BLaER1 (cell line): ENCODE measurements around the gene BNC2.
"Not testable (repeated sequence)": the region's sequence is repeated elsewhere in the genome, so short reads cannot be mapped to it uniquely, and the experiment has no call there.

Experiments used
- H3K27ac ChIP-seq: shearing (Covaris generic); formaldehyde crosslinking; 2 replicates; pipeline ENCODE4 v1.8.1; 2022
- H3K27me3 ChIP-seq: shearing (Covaris generic); formaldehyde crosslinking; 2 replicates; pipeline ENCODE4 v1.8.1; 2022
- H3K36me3 ChIP-seq: shearing (Covaris generic); formaldehyde crosslinking; 2 replicates; pipeline ENCODE4 v1.8.1; 2022
- H3K4me1 ChIP-seq: shearing (Covaris generic); formaldehyde crosslinking; 2 replicates; pipeline ENCODE4 v1.8.1; 2022
- H3K4me2 ChIP-seq: shearing (Covaris generic); formaldehyde crosslinking; 2 replicates; pipeline ENCODE4 v1.8.1; 2022
- H3K4me3 ChIP-seq: shearing (Covaris generic); formaldehyde crosslinking; 2 replicates; pipeline ENCODE4 v1.8.1; 2022
- H3K9ac ChIP-seq: shearing (Covaris generic); formaldehyde crosslinking; 2 replicates; pipeline ENCODE4 v1.8.1; 2022
- H3K9me3 ChIP-seq: shearing (Covaris generic); formaldehyde crosslinking; 2 replicates; pipeline ENCODE4 v1.8.1; 2022
- H4K20me1 ChIP-seq: shearing (Covaris generic); formaldehyde crosslinking; 2 replicates; pipeline ENCODE4 v1.8.1; 2022
- Cebpa-rat ChIP-seq: shearing (Covaris generic); IDR thresholded peaks from 2 replicates; pipeline ENCODE4 v1.8.1; 2022

The BNC2 gene

DNA sequence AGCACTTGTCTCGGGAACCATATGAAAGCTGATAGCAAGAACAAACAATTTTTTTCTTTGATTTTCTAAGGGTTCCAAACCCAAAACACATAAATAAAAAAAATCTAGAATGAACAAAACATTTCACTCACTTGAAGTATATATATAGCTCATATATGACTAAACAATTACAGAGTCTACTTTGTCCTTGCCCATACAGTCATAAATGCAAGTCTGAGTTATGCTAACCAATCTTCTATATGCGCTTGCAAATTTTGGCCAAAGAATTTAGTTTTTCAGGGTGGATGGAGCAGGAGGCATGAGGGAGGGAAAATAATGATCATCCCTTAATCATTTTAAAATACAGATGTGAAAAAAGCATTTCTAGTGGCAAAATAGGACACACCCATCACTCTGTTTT, 370.1 kb downstream of the BNC2 start:
- H3K9ac ChIP-seq, result no peak overlapping the region
- peaks cover 5% of the 10 kb centered on the region; the same call in 1 of the 2 replicates for H3K4me1 ChIP-seq
- H3K4me3 ChIP-seq, result no peak overlapping the region
- TF ChIP-seq Cebpa-rat, result no peak
- no peak overlapping the region for H3K27ac ChIP-seq
- H3K36me3 ChIP-seq, result peaks cover 9% of the 10 kb centered on the region; the same call in 1 of the 2 replicates
- no peaks in the 10 kb centered on the region for H3K27me3 ChIP-seq
- no peaks in the 10 kb centered on the region for H4K20me1 ChIP-seq
- H3K4me2 ChIP-seq, result no peak overlapping the region
- no peaks in the 10 kb centered on the region for H3K9me3 ChIP-seq

DNA sequence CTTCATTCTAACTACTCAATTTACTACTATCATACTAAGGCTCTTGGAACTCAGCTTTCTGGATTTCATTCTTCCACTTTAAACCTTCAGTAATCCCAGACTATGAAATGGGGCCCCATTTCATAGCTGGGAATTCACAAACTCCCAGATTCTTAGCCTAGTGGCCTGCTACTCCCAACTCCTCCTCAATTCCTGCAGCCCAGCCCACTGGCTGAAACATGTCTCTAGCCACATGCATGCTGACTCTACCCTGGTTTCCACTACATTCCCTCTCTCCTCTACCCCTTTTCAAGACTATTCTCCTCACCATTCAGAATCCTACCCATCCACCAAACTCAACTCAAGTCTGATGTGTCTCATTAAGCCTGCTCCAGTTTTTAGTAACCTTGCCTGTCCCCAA, 370.6 kb downstream of the BNC2 start:
- Histone ChIP-seq H3K4me1 (peaks cover 5% of the 10 kb centered on the region; the same call in 1 of the 2 replicates), H3K9ac (no peak overlapping the region), H3K4me3 (no peak overlapping the region), H3K4me2 (no peak overlapping the region), H3K27me3 (no peaks in the 10 kb centered on the region), H3K36me3 (peaks cover 14% of the 10 kb centered on the region; the same call in 1 of the 2 replicates), H3K27ac (no peak overlapping the region), H3K9me3 (no peaks in the 10 kb centered on the region), H4K20me1 (no peaks in the 10 kb centered on the region)
- no peak for TF ChIP-seq Cebpa-rat

DNA sequence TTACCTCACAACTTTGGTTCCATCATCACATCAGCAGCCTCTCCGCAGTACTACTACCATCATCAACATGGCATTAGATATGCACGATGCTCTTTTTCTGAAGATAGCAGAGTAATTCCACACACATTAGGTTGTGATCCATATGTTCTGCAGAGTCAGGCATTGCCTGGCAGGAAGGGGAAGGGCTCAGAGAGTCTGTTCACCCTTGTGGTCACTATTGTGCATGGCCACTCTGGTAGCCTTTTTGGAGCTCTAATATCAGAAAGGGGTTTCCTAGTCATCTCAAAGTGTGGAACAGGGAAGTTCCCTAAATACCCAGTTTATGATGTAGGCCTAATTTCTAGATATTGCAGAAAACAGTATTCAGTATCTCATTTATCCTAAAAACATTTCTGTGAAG, 373.6 kb downstream of the BNC2 start:
- H3K36me3 ChIP-seq, result peaks cover 14% of the 10 kb centered on the region; the same call in 1 of the 2 replicates
- no peak overlapping the region for H3K4me3 ChIP-seq
- H3K4me1 ChIP-seq, result no peaks in the 10 kb centered on the region
- H3K27me3 ChIP-seq, result no peaks in the 10 kb centered on the region
- H3K4me2 ChIP-seq, result no peak overlapping the region
- H3K9ac ChIP-seq, result no peak overlapping the region
- no peak for TF ChIP-seq Cebpa-rat
- no peaks in the 10 kb centered on the region for H4K20me1 ChIP-seq
- no peaks in the 10 kb centered on the region for H3K9me3 ChIP-seq
- no peak overlapping the region for H3K27ac ChIP-seq

DNA sequence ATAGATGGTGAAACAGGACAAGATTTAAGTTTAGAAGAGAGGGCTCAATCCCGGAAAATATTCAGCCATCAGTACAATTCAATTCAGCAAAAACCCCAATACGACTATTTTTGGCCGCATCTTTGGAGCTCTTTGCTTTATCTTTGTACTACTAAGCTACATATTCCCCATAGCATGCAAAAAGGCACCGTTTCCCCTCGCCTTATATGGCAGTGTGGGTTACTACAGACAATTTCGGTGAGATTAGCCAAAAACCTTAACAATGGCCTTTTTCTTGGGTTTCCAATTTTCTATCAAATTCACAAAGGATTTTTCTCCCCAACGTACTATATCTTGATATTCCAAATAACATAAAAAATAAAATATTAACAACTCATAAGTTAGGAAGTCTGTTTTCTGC, 382.6 kb downstream of the BNC2 start:
- Histone ChIP-seq H3K4me2 (no peak overlapping the region), H3K9me3 (peaks cover 4% of the 10 kb centered on the region; the same call in 1 of the 2 replicates), H3K27ac (no peak overlapping the region), H3K27me3 (no peaks in the 10 kb centered on the region), H3K36me3 (peaks cover 14% of the 10 kb centered on the region; the same call in 1 of the 2 replicates), H4K20me1 (no peaks in the 10 kb centered on the region), H3K4me1 (no peaks in the 10 kb centered on the region), H3K9ac (no peak overlapping the region), H3K4me3 (no peak overlapping the region)
- TF ChIP-seq Cebpa-rat, result no peak

DNA sequence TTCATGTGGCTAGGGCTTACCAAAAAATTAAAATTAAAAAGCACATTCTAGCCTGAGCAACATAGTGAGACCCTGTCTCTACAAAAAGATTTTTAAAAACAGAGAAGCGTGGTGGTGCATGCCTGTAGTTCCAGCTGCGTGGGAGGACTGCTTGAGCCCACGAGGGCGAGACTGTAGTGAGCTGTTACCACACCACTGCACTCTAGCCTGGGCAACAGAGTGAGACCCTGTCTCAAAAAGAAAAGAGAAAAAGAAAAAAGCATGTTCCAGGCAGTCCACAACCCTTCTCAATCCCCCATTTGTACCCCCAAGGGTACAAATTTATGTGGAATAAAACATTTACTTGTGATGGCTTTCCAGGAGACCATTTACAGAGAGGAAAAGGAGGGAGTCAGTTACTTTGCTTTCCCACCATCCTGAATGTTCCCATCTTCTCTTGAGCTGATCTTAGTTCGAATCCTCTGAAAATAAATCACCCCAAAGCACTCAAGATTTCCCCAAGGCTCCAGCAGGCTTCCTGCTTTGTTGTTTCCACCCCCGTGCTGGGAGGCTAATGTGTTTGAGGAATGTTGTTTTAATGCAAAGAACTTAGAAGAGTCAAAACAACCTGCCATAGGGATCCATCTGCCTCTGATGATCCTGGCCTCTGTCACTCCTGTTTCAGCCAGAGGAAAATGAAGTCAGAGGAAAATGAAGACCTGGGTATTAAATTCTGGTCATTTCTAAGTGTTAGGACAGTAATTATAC, 384.7 kb downstream of the BNC2 start:
- H3K4me2 ChIP-seq, result no peak overlapping the region
- no peak overlapping the region for H3K27ac ChIP-seq
- no peak overlapping the region for H3K9ac ChIP-seq
- H3K4me1 ChIP-seq, result no peaks in the 10 kb centered on the region
- no peaks in the 10 kb centered on the region for H4K20me1 ChIP-seq
- peaks cover 12% of the 10 kb centered on the region; the same call in 1 of the 2 replicates for H3K36me3 ChIP-seq
- no peak for TF ChIP-seq Cebpa-rat
- no peak overlapping the region for H3K4me3 ChIP-seq
- peaks cover 4% of the 10 kb centered on the region; the same call in 1 of the 2 replicates for H3K9me3 ChIP-seq
- no peaks in the 10 kb centered on the region for H3K27me3 ChIP-seq

DNA sequence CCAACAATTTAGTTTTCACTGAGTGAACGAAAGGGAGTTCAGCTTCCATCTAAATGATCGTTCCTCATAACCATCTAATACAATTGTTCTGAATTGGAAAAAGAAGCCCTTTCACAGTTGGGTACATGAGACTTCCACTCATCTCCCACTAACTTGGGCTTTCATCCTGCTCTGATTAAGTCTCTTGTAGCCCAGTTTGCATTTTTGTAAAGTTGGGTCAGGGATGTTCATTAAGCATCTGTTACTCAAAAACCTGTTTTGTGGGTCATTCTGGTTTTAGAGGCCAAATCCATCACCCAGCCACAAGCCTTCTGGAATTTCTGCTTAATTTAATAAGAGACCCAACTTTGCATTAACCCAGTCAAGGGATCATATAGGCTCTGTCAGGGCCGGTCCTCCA, 385.3 kb downstream of the BNC2 start:
- Histone ChIP-seq H3K4me2 (no peak overlapping the region), H3K27me3 (no peaks in the 10 kb centered on the region), H3K36me3 (peaks cover 15% of the 10 kb centered on the region), H3K9me3 (peaks cover 2% of the 10 kb centered on the region; the same call in 1 of the 2 replicates), H4K20me1 (no peaks in the 10 kb centered on the region), H3K9ac (no peak overlapping the region), H3K4me3 (no peak overlapping the region), H3K4me1 (no peaks in the 10 kb centered on the region), H3K27ac (no peak overlapping the region)
- no peak for TF ChIP-seq Cebpa-rat

DNA sequence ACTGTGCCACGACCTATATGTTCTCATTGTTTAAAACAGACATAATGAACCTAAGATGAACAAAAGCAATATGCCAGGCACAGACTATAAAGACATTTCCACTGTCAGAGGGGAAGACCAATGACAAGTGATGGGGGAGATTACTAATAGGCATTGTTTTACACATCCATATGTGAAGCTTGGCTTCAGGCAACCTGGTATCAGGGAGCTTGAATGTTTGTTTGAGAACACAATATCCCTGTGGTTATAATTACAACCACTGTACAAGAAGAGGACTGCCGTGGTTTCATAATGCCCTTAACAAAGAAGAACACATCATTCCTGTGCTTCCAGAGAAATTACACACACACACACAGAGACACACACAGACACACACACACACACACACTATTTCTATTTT, 385.7 kb downstream of the BNC2 start:
- Histone ChIP-seq H3K27ac (no peak overlapping the region), H3K9me3 (no peaks in the 10 kb centered on the region), H3K4me2 (no peak overlapping the region), H3K36me3 (peaks cover 15% of the 10 kb centered on the region), H3K9ac (no peak overlapping the region), H4K20me1 (no peaks in the 10 kb centered on the region), H3K4me3 (no peak overlapping the region), H3K4me1 (no peaks in the 10 kb centered on the region), H3K27me3 (no peaks in the 10 kb centered on the region)
- no peak for TF ChIP-seq Cebpa-rat

DNA sequence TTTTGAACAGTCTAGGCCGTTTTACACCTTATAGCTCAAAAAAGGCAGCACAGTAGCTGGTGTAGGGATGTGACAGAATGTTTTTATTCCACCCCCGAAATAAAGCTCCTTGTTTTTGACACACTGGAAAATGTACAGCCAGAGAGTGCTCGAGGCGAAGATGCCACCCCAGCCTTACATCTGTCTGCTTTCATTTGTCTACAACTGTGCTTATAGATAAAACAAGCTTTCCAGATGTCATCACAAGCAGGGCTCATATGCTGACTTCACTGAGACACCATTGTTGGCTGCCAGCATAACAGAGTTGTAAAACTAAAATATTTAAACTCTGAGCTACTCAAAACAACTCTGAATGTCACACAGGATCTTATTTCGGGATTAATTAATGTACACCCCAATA, 386.3 kb downstream of the BNC2 start:
- no peak overlapping the region for H3K27ac ChIP-seq
- no peak for TF ChIP-seq Cebpa-rat
- H3K4me3 ChIP-seq, result no peak overlapping the region
- H3K9me3 ChIP-seq, result no peaks in the 10 kb centered on the region
- H3K27me3 ChIP-seq, result no peaks in the 10 kb centered on the region
- H3K4me1 ChIP-seq, result no peaks in the 10 kb centered on the region
- H3K9ac ChIP-seq, result no peak overlapping the region
- H4K20me1 ChIP-seq, result no peaks in the 10 kb centered on the region
- H3K4me2 ChIP-seq, result no peak overlapping the region
- peaks cover 15% of the 10 kb centered on the region for H3K36me3 ChIP-seq

DNA sequence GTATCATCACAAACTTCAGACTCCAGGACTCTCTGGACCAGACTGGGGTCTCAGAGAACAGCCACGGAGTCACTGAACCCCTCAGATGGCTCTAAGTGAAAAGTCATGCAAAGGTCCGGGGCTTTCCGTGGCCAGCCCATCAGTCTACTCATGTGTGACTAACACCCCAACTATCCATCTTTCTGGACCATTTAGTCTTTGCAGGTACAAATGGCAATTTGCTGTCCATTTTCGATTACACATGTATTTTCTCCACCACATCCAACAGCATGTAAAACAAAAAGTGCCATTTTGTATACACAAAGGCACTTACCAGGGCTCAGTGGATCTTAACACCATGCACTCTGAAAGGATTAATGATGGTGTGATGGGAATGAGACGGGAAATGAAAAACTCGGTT, 387.7 kb downstream of the BNC2 start:
- Histone ChIP-seq H3K9me3 (no peaks in the 10 kb centered on the region), H3K27ac (no peak overlapping the region), H4K20me1 (no peaks in the 10 kb centered on the region), H3K4me2 (no peak overlapping the region), H3K9ac (no peak overlapping the region), H3K4me1 (no peaks in the 10 kb centered on the region), H3K4me3 (no peak overlapping the region), H3K36me3 (peaks cover 20% of the 10 kb centered on the region), H3K27me3 (no peaks in the 10 kb centered on the region)
- TF ChIP-seq Cebpa-rat, result no peak

DNA sequence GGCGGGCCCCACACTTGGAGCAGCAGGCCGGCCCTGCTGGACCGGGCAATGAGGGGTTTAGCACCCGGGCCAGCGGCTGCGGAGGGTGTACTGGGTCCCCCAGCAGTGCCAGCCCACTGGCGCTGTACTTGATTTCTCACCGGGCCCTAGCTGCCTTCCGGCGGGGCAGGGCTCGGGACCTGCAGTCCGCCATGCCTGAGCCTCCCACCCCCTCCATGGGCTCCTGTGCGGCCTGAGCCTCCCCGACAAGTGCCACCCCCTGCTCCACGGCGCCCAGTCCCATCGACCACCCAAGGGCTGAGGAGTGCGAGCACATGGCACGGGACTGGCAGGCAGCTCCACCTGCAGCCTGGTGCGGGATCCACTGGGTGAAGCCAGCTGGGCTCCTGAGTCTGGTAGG, 389.9 kb downstream of the BNC2 start:
- not testable (repeated sequence) for H3K27me3 ChIP-seq, H3K9me3 ChIP-seq, H4K20me1 ChIP-seq, H3K9ac ChIP-seq, H3K4me3 ChIP-seq, H3K27ac ChIP-seq, H3K4me1 ChIP-seq, H3K4me2 ChIP-seq
- peaks cover 26% of the 10 kb centered on the region for H3K36me3 ChIP-seq

DNA sequence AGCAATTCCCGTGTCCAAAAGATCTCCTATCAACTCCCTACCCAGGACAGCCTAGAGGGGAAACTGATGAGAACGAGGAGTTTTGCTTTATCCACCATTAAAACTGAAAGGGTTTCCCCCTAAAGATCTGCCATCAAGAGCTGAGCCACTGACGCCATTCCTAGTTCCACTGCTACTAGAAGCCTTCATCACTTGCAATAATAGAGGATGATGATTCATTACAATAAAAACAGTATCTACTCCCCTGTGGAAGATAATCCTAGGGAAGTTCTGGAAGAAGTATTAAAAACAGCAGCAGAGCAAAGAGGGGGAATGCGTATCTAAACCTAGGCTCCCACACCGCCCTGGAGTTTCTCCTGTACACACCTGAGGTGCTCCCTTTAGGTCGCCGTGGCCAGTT, 394.5 kb downstream of the BNC2 start:
- Histone ChIP-seq H3K4me1 (no peaks in the 10 kb centered on the region), H3K27me3 (no peaks in the 10 kb centered on the region), H3K4me2 (no peak overlapping the region), H3K9me3 (peaks cover 22% of the 10 kb centered on the region), H3K4me3 (no peak overlapping the region), H3K27ac (no peak overlapping the region), H3K36me3 (peaks cover 55% of the 10 kb centered on the region), H3K9ac (no peak overlapping the region), H4K20me1 (no peaks in the 10 kb centered on the region)
- TF ChIP-seq Cebpa-rat, result no peak
